HEK293T (cell line): ENCODE measurements around the gene TMEM121.

Experiments
- BHLHE40 ChIP-seq: fragments of 450-650 bp; IDR thresholded peaks from 2 replicates; pipeline ENCODE4 v1.6.1; 2016; ENCODE audit warnings: mild to moderate bottlenecking, moderate library complexity, borderline replicate concordance
- CTBP1 ChIP-seq: fragments of 450-650 bp; IDR thresholded peaks from 2 replicates; pipeline ENCODE4 v1.6.1; 2016; ENCODE audit warnings: borderline replicate concordance
- ELF4 ChIP-seq: fragments of 450-650 bp; IDR thresholded peaks from 2 replicates; pipeline ENCODE4 v1.6.1; 2017; ENCODE audit warnings: antibody characterized with exemption
- FOXA1 ChIP-seq: fragments of 450-650 bp; IDR thresholded peaks from 2 replicates; pipeline ENCODE4 v1.6.1; 2016; ENCODE audit warnings: mild to moderate bottlenecking
- FOXK2 ChIP-seq: fragments of 450-650 bp; IDR thresholded peaks from 2 replicates; pipeline ENCODE4 v1.6.1; 2016; ENCODE audit warnings: mild to moderate bottlenecking
- FOXM1 ChIP-seq: fragments of 450-650 bp; IDR thresholded peaks from 2 replicates; pipeline ENCODE4 v1.6.1; 2017; ENCODE audit warnings: mild to moderate bottlenecking, borderline replicate concordance
- NFRKB ChIP-seq: fragments of 450-650 bp; IDR thresholded peaks from 2 replicates; pipeline ENCODE4 v1.6.1; 2016; ENCODE audit warnings: mild to moderate bottlenecking, moderate library complexity
- PKNOX1 ChIP-seq: fragments of 450-650 bp; IDR thresholded peaks from 2 replicates; pipeline ENCODE4 v1.6.1; 2016
- SP1 ChIP-seq: fragments of 450-650 bp; IDR thresholded peaks from 2 replicates; pipeline ENCODE4 v1.6.1; 2017
- SUZ12 ChIP-seq: fragments of 450-650 bp; IDR thresholded peaks from 2 replicates; pipeline ENCODE4 v1.6.1; 2016; ENCODE audit warnings: mild to moderate bottlenecking
- ZNF384 ChIP-seq: fragments of 450-650 bp; IDR thresholded peaks from 2 replicates; pipeline ENCODE4 v1.6.1; 2016

- TF ChIP-seq FOXM1 (no peak), FOXA1 (no peak), BHLHE40 (no peak), ELF4 (no peak), SP1 (no peak), FOXK2 (no peak), NFRKB (no peak), ZNF384 (no peak), SUZ12 (no peak), PKNOX1 (no peak), CTBP1 (no peak)
Measured at GRCh38 chr14:105481886-105482457, 44.4 kb upstream of the TMEM121 start.
